ENCODE measurements around the gene PURB.

- TF ChIP-seq CTCF (IDR thresholded peaks at IDR 0.05) (no peak), POLR2A (IDR thresholded peaks at IDR 0.05) (no peak)
Measured at GRCh38 chr7:44922351-44922694, 37.0 kb upstream of the PURB start.
